HG03135 (cell line): ENCODE measurements around the gene CCM2.
"Not testable (repeated sequence)": the region's sequence is repeated elsewhere in the genome, so short reads cannot be mapped to it uniquely, and the experiment has no call there.

Experiments used
- ATAC-seq: cut with Tn5 transposase; IDR thresholded peaks from one replicate; pipeline ENCODE4 v1.9.1; 2021; ENCODE audit warnings: mild to moderate bottlenecking, moderate library complexity; ENCODE audit not compliant: unreplicated experiment

The CCM2 gene

GRCh38 chr7:45098983-45099839 lies 99.2 kb downstream of the CCM2 start:
- no peak for ATAC-seq

- ATAC-seq = no peak
Observed at GRCh38 chr7:45099891-45100760, 100.1 kb downstream of the CCM2 start.

GRCh38 chr7:45100761-45101480 lies 100.9 kb downstream of the CCM2 start:
- ATAC-seq = no peak

- no peak for ATAC-seq
Observed at GRCh38 chr7:45101748-45102147, 101.7 kb downstream of the CCM2 start.

GRCh38 chr7:45102785-45103712 lies 103.0 kb downstream of the CCM2 start:
- no peak for ATAC-seq

- ATAC-seq = no peak
Observed at GRCh38 chr7:45103958-45104843, 104.2 kb downstream of the CCM2 start.

- no peak for ATAC-seq
Observed at GRCh38 chr7:45104844-45105587, 105.0 kb downstream of the CCM2 start.

- no peak for ATAC-seq
Observed at GRCh38 chr7:45105588-45106188, 105.7 kb downstream of the CCM2 start.

GRCh38 chr7:45106820-45107219 lies 106.8 kb downstream of the CCM2 start:
- no peak for ATAC-seq

- no peak for ATAC-seq
Observed at GRCh38 chr7:45107356-45107755, 107.4 kb downstream of the CCM2 start.

GRCh38 chr7:45108863-45109262 lies 108.9 kb downstream of the CCM2 start:
- no peak for ATAC-seq

- ATAC-seq = peak; percentile 94
Observed at GRCh38 chr7:45111298-45112223, 111.6 kb downstream of the CCM2 start, which contains the start of gene TBRG4. TSS of gene TBRG4 (minus strand) at chr7:45111697. CDS start at chr7:45109237, 2,460 bp downstream.

GRCh38 chr7:45112648-45113047 lies 112.6 kb downstream of the CCM2 start:
- no peak for ATAC-seq

GRCh38 chr7:45114257-45114656 lies 114.3 kb downstream of the CCM2 start:
- not testable (repeated sequence) for ATAC-seq

GRCh38 chr7:45114926-45115325 lies 114.9 kb downstream of the CCM2 start:
- no peak for ATAC-seq

GRCh38 chr7:45116048-45116447 lies 116.0 kb downstream of the CCM2 start:
- ATAC-seq = no peak

GRCh38 chr7:45117582-45117981 lies 117.6 kb downstream of the CCM2 start:
- ATAC-seq = no peak
